ENCODE data around the gene ZNF628.

The ZNF628 gene

DNA sequence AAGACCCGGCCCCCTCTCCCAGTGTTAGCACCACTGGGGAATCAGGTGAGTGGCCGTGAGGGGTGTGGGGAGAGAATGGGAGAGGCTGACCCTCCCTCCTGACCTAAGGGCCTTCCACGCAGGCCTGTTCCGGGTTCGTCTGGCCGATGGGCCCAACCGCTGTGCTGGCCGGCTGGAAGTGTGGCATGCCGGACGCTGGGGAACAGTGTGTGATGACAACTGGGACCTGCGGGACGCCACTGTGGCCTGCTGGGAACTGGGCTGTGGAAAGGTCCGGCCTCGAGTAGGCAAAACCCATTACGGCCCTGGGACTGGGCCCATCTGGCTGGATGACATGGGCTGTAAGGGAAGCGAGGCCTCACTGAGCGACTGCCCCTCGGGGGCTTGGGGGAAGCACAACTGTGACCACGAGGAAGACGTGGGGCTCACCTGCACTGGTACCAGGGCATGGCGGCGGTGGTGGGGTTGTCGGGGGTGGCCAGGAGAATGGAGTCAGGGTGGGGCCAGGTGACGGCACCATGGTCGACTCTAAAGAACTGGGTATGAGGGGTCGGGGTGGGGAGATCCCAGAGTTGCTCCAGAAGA, 24.0 kb downstream of the ZNF628 start:
- H3K27ac ChIP-seq: no peak overlapping the region
- TF ChIP-seq, protein P1, sequence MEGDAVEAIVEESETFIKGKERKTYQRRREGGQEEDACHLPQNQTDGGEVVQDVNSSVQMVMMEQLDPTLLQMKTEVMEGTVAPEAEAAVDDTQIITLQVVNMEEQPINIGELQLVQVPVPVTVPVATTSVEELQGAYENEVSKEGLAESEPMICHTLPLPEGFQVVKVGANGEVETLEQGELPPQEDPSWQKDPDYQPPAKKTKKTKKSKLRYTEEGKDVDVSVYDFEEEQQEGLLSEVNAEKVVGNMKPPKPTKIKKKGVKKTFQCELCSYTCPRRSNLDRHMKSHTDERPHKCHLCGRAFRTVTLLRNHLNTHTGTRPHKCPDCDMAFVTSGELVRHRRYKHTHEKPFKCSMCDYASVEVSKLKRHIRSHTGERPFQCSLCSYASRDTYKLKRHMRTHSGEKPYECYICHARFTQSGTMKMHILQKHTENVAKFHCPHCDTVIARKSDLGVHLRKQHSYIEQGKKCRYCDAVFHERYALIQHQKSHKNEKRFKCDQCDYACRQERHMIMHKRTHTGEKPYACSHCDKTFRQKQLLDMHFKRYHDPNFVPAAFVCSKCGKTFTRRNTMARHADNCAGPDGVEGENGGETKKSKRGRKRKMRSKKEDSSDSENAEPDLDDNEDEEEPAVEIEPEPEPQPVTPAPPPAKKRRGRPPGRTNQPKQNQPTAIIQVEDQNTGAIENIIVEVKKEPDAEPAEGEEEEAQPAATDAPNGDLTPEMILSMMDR (conservative IDR thresholded peaks at IDR 0.05): no peak

DNA sequence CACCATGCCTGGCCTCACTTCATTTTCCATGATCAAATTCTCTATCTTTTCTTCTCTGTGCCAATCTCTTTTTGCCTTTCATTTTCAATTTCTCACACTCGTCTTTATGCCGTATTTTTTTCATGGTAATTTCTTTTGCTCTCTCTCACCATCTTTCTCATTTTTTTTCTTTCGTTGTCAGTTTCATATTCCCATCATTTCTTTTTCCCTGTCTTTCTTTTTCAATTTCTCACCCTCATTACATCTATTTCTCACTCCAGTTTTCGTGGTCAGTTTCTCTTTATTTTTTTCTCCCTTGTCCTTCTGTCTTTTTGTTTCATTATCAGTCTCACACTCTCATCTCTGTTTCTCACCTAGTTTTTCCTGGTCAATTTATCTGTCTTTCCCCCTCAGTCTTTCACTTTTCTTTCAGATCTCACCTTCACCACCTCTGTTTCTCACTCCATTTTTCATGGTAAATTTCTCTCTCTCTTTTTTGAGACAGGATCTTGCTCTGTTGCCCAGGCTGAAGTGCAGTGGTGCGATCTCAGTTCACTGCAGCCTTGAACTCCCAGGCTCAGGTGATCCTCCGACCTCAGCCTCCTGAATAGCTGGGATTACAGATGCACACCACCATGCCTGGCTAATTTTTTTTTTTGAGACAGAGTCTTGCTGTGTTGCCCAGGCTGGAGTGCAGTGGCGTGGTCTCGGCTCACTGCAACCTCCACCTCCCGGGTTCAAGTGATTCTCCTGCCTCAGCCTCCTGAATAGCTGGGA, 26.0 kb downstream of the ZNF628 start:
- TF ChIP-seq, protein P1 (conservative IDR thresholded peaks at IDR 0.05): no peak
- no peak overlapping the region for H3K27ac ChIP-seq

DNA sequence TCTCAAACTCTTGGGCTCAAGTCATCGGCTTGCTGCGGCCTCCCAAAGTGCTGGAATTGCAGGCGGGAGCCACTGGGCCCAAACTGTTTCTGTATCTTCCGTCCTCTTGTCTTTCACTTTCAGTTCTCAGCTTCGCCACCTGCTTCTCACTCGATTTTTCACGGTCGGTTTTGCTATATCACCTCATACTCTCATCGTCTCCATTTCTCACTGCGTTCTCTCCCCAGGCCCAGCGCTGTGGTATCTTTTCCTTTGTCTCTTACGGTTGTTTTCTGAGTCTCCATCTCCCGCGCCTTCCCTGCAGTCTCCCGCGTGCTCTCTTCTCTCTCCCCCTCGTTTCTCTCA, 26.7 kb downstream of the ZNF628 start:
- TF ChIP-seq, protein P1 (conservative IDR thresholded peaks at IDR 0.05): no peak
- H3K27ac ChIP-seq: no peak overlapping the region

DNA sequence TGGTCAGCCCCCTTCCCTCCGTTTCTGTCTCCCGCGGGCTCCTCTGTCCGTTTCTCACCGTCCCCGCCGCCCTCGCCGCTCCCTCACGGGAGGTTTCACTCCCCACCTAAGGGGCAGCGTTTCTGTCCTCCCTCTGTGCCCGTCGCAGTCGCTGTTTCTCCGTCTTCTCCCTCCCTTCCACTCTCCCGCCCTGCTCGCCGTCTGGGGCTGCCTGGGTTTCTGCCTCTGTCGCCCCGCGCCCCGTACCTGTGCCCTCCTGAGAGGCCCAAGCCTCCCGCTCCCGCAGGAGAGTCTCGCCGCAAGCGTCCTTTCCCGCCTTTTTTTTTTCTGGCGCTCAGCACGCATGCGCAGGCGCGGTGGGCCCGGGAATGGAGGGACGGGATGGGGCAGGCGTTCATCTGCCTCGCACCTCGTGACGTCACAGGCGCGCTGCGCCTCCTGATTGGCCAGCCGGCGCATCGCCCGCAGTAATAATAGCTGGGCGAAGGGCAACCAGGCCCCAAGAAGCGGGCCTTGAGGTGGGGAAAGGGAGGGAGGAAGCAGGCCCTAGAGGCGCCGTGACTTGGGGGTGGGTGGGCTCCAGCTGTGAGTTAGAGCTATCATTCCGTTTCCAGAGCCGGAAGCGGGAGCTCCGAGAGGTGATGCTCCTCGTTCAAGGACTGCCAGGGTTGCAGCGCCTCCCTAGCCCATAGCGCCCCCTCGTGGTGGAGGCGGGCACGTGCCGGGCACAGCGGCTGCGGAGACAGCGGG, 27.3 kb downstream of the ZNF628 start:
- TF ChIP-seq, protein P1 (conservative IDR thresholded peaks at IDR 0.05): peak; percentile 91
- no peak overlapping the region for H3K27ac ChIP-seq

DNA sequence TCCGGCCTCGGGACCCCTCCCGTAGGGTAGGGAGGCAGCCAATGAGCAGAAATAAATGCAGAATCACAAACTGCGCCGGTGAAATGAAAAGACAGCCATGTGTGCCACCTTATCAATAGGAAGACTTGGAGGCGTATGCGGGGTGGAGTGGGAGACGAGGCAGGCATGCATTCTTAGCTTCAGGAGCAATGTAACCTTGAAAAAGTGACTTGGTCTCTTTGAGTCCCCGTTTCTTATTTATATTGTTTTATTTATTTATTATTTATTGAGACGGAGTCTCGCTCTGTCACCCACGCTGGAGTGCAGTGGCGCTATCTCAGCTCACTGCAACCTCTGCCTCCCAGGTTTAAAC, 27.8 kb downstream of the ZNF628 start:
- TF ChIP-seq, protein P1 (conservative IDR thresholded peaks at IDR 0.05): peak; percentile 28
- no peak overlapping the region for H3K27ac ChIP-seq

DNA sequence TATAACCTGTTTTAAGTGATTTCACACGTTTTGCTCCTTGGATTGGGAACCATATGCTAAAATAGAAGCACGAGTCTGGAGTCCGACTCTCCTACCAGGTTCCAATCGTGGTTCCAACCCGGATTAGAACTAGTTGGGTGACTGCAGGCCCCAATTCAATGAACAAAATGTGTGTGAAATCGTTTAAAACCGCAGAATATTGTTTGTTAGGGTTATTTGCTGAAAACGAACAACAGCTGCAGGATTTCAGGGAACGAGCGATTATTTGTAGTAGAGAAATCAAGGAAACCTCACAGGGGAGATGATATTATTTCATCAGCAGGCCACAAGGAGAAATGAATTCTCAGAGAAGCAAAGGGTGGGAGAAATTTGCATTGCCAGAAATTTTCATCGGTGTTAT, 28.6 kb downstream of the ZNF628 start:
- no peak overlapping the region for H3K27ac ChIP-seq
- TF ChIP-seq, protein P1 (conservative IDR thresholded peaks at IDR 0.05): no peak

DNA sequence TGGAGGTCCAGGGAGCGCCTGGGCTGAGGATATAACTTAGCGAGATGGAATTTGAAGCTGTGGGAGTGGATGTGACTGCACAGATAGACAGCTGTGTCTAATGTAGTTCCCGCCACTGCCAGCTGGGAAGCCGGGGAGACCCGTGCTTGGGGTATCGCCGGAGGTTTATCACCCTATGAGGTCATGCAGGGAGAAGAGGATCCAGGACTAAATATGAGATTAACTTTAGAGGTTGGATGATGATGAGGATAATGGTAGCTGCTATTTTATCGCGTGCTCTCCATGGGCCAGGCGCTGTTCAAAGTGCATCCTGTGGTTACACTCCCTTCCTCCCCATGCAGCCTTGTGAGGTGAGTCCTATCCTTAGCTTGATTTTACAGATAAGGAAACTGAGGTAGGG, 31.7 kb downstream of the ZNF628 start:
- TF ChIP-seq, protein P1 (conservative IDR thresholded peaks at IDR 0.05): no peak
- no peak overlapping the region for H3K27ac ChIP-seq
